Keratinocyte (primary cell): ENCODE data around the gene BANK1. TPM values are rescaled to one million over a fixed set of nuclear protein-coding genes. Genes with fewer than 3 reads are reported as not detected.

Source experiments
- DNase-seq: peaks from one replicate; pipeline ENCODE4 v3.0.0-alpha.2; 2011; ENCODE audit warnings: low read depth, missing footprints, low spot score
- FAIRE-seq: peaks from 2 replicates; lab custom pipeline; 2011; peaks lifted over from hg19 to GRCh38; lab: Jason Lieb, UNC
- H2AFZ ChIP-seq: 2 replicates; pipeline ENCODE4 v1.6.0; 2012; ENCODE audit warnings: low read length, control low read depth, inconsistent platforms; ENCODE audit not compliant: control insufficient read depth
- H3K27ac ChIP-seq: 2 replicates; pipeline ENCODE4 v1.5.1; 2011; ENCODE audit warnings: low read length; ENCODE audit not compliant: control insufficient read depth, insufficient read depth
- H3K27me3 ChIP-seq: 3 replicates; pipeline ENCODE4 v1.6.0; 2011; ENCODE audit warnings: low read length; ENCODE audit not compliant: control insufficient read depth, insufficient read depth; ENCODE audit errors: extremely low read depth
- H3K36me3 ChIP-seq, 2 experiments: 2 replicates in 1 of 2; 3 replicates in 1 of 2; pipeline ENCODE4 v1.5.1; 2011; ENCODE audit warnings: low read length in 2 of 2, mild to moderate bottlenecking in 1 of 2; ENCODE audit not compliant: control insufficient read depth in 2 of 2, insufficient read depth in 2 of 2; ENCODE audit errors: extremely low read depth in 1 of 2
- H3K4me1 ChIP-seq: 3 replicates; pipeline ENCODE4 v1.5.1; 2011; ENCODE audit warnings: low read length; ENCODE audit not compliant: control insufficient read depth, insufficient read depth; ENCODE audit errors: extremely low read depth
- H3K4me2 ChIP-seq: 3 replicates; pipeline ENCODE4 v1.6.0; 2011; ENCODE audit warnings: low read depth, low read length; ENCODE audit not compliant: control insufficient read depth, insufficient read depth; ENCODE audit errors: extremely low read depth
- H3K4me3 ChIP-seq, 3 experiments: fragments of 200-600 bp in 1 of 3; sonication (generic) in 1 of 3; 2 replicates in 2 of 3; 3 replicates in 1 of 3; pipeline ENCODE4 v1.5.1; 2011 to 2016; ENCODE audit warnings: low read length in 3 of 3, mild to moderate bottlenecking in 3 of 3, control low read depth in 2 of 3, inconsistent platforms in 1 of 3, low read depth in 1 of 3, mixed read lengths in 1 of 3, mixed run types in 1 of 3, moderate library complexity in 1 of 3; ENCODE audit not compliant: control insufficient read depth in 2 of 3, insufficient read depth in 2 of 3; ENCODE audit errors: extremely low read depth in 1 of 3
- H3K79me2 ChIP-seq: 2 replicates; pipeline ENCODE4 v1.6.0; 2012; ENCODE audit warnings: low read length; ENCODE audit not compliant: control insufficient read depth, insufficient read depth
- H3K9ac ChIP-seq: 3 replicates; pipeline ENCODE4 v1.6.0; 2011; ENCODE audit warnings: low read length; ENCODE audit not compliant: control insufficient read depth, insufficient read depth; ENCODE audit errors: extremely low read depth
- H3K9me1 ChIP-seq: 3 replicates; pipeline ENCODE4 v1.6.0; 2011; ENCODE audit warnings: low read length; ENCODE audit not compliant: control insufficient read depth, insufficient read depth; ENCODE audit errors: extremely low read depth
- H3K9me3 ChIP-seq: 2 replicates; pipeline ENCODE4 v1.5.1; 2012; ENCODE audit warnings: low read depth, low read length; ENCODE audit not compliant: control insufficient read depth
- H4K20me1 ChIP-seq: 3 replicates; pipeline ENCODE4 v1.6.0; 2011; ENCODE audit warnings: low read length; ENCODE audit not compliant: control insufficient read depth, insufficient read depth; ENCODE audit errors: extremely low read depth
- CTCF ChIP-seq, 3 experiments: IDR thresholded peaks in 1 of 3; conservative IDR thresholded peaks in 1 of 3; optimal IDR thresholded peaks in 1 of 3; 2 replicates in 2 of 3; 3 replicates in 1 of 3; pipeline versions ENCODE3 to v1.5.1; 2011; ENCODE audit warnings: low read length in 3 of 3, mild to moderate bottlenecking in 3 of 3, moderate library complexity in 2 of 3, control low read depth in 1 of 3, inconsistent platforms in 1 of 3; ENCODE audit not compliant: insufficient read depth in 2 of 3; ENCODE audit errors: extremely low read depth in 1 of 3
- EZH2 ChIP-seq: IDR thresholded peaks from one replicate; pipeline ENCODE4 v1.6.1; 2012; ENCODE audit warnings: inconsistent platforms, mild to moderate bottlenecking, low read length, moderate library complexity
- dilution Hi-C: fragments of 300-500 bp; cut with MboI; formaldehyde crosslinking; loops from one replicate; pipeline ENCODE4 v1.7.0; 2020; ENCODE audit warnings: low sequenced_read_pairs; ENCODE audit not compliant: extremely low pct_ligation_motif_present
- polyA plus RNA-seq, 5 experiments: library from polyadenylated mRNA; depleted of rRNA in 3 of 5; stranded (reverse) in 3 of 5; stranded (forward) in 1 of 5; unstranded in 1 of 5; fragments of >200 nt; gene quantifications; 1 replicate in 1 of 5; 2 replicates in 3 of 5; 3 replicates in 1 of 5; pipeline versions ENCODE4 v1.2.1 to v1.2.3, GENCODE V29; 2011 to 2012; ENCODE audit warnings: missing spikeins in 2 of 5, low read depth in 1 of 5, low replicate concordance in 1 of 5

The BANK1 gene
- polyA plus RNA-seq, 1 donor (not counting 4 experiments of a cell fraction or from before 2014, with no cell fraction given) = 0.25 TPM

DNA sequence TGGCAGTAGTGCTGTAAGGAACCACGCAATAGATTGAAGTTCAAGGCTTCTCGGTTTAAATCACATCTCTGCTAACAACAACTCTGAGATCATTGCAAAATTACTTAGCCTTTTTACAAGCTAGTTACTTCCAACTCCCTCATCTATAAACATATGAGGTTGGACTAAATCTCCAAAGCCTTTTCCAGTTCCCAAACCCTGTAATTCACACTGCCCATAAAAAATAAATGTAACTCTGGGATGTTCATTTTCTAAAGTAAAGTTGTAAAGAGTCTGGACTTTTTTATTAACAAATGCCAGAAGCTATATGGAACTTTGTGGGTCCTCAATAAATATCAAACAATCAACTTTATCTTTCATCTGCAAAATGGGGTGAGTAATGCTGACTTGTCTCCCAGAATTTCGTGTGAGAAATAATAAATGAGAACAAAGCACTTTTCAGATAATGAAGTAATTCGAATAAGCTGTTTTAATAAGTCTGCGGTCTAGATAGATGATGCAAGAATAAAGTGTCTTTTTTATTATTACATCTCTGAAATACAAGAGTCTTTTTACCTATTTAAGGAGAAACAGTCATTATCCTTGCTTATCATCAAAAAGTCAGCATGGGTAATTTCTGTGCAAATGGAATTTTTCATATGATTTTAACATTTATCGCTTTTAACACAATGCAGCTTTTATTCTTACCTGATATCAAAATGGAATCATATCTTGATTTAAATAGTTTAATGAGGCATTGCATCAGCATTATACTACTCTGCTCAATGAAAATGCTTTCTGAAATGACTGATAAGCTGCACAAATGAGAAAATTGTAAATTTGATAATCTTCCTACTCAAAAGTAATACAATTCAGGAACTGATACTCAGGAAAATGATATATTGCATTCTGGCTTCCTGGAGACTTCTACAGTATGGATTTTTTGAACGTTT is 252.6 kb downstream of the BANK1 start:
- H2AFZ ChIP-seq = no peak overlapping the region
- H3K4me3 ChIP-seq = no peak overlapping the region
- dilution Hi-C loops = no loop called here

DNA sequence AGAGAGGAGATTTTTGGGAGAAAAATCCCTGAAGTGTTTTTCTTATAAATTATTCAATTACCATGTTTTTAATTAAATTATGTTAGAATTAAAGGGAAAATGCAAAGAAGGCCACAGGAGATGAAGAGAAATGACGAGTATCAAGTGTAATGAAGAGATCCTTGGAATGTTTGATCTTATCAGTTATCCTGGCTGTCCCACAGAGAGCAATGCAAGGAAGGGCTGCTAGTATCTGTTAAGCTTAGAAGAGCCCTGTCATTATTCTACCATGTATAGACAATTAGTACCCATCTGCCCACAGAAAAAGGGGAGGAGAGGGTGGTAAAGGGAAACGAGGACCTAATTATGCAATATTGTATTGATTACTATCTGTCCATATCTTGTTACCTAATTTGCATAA is 257.1 kb downstream of the BANK1 start:
- no peaks in the 10 kb centered on the region for H3K27me3 ChIP-seq
- DNase-seq = no peak
- no peaks in the 10 kb centered on the region for H4K20me1 ChIP-seq
- H3K9me1 ChIP-seq = no peaks in the 10 kb centered on the region
- no peak overlapping the region for H3K27ac ChIP-seq
- no peaks in the 10 kb centered on the region for H3K79me2 ChIP-seq
- H3K36me3 ChIP-seq = no peaks in the 10 kb centered on the region
- no peak for TF ChIP-seq EZH2
- no peak for TF ChIP-seq CTCF (optimal IDR thresholded peaks at IDR 0.05 in 1 of 3, IDR thresholded peaks at IDR 0.05 in 1 of 3, conservative IDR thresholded peaks at IDR 0.05 in 1 of 3; ENCODE audit: extremely low read depth in 1 of 3, insufficient read depth in 2 of 3, low read length in 3 of 3)
- no peak overlapping the region for H3K4me2 ChIP-seq
- dilution Hi-C loops = no loop called here
- H2AFZ ChIP-seq = no peak overlapping the region
- H3K4me3 ChIP-seq = no peak overlapping the region
- H3K9ac ChIP-seq = no peak overlapping the region
- H3K4me1 ChIP-seq = no peaks in the 10 kb centered on the region
- FAIRE-seq = no peak
- no peaks in the 10 kb centered on the region for H3K9me3 ChIP-seq

More for the DNA sequence above, 252.6 kb downstream of the BANK1 start:
- no peak for FAIRE-seq
- no peak overlapping the region for H3K4me2 ChIP-seq
- H3K27me3 ChIP-seq = no peaks in the 10 kb centered on the region
- no peak overlapping the region for H3K9ac ChIP-seq
- no peak for DNase-seq
- H3K27ac ChIP-seq = no peak overlapping the region
- TF ChIP-seq EZH2 = no peak
- TF ChIP-seq CTCF (optimal IDR thresholded peaks at IDR 0.05 in 1 of 3, IDR thresholded peaks at IDR 0.05 in 1 of 3, conservative IDR thresholded peaks at IDR 0.05 in 1 of 3; ENCODE audit: extremely low read depth in 1 of 3, insufficient read depth in 2 of 3, low read length in 3 of 3) = no peak
- no peaks in the 10 kb centered on the region for H3K9me3 ChIP-seq
- H3K36me3 ChIP-seq = no peaks in the 10 kb centered on the region
- H3K9me1 ChIP-seq = no peaks in the 10 kb centered on the region
- no peaks in the 10 kb centered on the region for H4K20me1 ChIP-seq
- H3K4me1 ChIP-seq = no peaks in the 10 kb centered on the region
- no peaks in the 10 kb centered on the region for H3K79me2 ChIP-seq
